ENCODE data around the gene UBE2C.
"Not testable (repeated sequence)": the region's sequence is repeated elsewhere in the genome, so short reads cannot be mapped to it uniquely, and the experiment has no call there.

The UBE2C gene

DNA sequence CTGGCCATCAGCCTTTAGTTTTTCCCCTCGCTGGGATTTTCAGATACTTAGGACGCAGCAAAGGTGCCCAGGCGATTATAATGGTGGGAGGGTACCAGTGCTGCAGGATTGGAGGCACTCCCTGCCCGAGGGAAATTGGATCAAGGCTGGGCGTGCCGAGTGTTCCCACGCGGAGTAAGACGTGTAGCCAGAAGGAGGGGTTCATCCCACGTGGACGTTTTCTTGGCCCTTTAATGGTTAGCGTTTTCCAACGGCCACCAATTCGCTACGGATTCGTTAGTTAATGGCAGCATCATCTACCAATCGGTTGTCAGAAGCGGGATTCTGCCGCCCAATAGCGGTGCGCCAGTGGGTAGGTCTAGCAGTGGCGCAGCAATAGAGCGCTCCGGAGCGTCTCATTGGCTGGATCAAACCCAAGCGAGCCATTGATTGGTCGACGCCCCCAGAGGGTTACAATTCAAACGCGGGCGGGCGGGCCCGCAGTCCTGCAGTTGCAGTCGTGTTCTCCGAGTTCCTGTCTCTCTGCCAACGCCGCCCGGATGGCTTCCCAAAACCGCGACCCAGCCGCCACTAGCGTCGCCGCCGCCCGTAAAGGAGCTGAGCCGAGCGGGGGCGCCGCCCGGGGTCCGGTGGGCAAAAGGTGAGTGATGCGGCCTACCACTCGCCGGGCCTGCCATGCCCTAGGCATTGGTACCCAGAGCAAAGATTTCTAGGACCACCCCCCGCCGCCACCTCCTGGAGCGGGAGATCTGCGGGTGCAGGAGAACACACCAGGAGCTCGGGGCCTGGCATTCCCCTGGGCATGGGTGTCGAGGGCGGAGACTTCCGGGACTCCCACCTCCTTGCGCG lies at the start of gene UBE2C:
UBE2C (plus strand) TSS at position 488 of the 849 bp plus-strand sequence; CDS start at position 540, 52 bp downstream.
- DNase-seq: peak; percentile 87 to 94

DNA sequence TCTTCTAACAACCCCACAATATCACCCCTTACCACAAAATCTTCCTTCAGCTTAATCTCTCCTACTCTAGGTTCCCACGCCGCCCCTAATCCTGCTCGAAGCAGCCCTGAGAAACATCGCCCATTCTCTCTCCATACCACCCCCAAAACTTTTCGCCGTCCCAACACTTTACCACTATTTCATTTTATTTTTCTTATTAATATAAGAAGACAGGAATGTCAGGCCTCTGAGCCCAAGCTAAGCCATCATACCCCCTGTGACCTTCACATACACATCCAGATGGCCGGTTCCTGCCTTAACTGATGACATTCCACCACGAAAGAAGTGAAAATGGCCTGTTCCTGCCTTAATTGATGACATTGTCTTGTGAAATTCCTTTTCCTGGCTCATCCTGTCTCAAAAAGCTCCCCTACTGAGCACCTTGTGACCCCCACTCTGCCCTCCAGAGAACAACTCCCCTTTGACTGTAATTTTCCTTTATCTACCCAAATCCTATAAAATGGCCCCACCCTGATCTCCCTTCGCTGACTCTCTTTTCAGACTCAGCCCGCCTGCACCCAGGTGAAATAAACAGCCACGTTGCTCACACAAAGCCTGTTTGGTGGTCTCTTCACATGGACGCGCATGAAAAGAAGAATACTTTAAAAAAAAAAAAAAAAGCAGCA lies 47.7 kb upstream of the UBE2C start:
- not testable (repeated sequence) for DNase-seq

DNA sequence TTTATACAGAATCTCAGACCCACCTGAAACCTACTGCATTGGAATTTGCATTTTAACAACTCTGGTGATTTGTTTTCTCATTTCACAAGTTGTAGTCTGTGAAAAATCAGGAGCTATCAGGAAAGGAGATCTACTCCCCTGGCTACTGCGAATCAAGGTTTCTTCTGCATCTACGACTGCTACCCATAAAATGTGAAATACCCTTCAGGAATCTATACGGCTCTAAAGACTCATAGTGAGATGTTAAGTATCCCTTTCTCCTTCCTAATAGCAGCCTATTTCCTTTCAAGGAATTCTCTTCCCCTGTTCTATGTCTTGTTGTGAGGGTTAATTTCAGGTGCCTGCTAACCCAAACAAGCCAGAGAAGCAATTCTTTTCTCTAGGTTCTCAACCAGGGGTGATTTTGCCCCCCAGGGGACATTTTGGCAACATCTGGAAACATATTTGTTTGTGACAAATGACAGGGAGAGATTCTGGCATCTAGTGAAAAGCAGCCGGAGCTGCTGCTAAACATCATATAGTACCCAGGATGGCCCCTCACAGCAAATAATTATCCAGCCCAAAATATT lies 47.1 kb upstream of the UBE2C start:
- no peak for DNase-seq

DNA sequence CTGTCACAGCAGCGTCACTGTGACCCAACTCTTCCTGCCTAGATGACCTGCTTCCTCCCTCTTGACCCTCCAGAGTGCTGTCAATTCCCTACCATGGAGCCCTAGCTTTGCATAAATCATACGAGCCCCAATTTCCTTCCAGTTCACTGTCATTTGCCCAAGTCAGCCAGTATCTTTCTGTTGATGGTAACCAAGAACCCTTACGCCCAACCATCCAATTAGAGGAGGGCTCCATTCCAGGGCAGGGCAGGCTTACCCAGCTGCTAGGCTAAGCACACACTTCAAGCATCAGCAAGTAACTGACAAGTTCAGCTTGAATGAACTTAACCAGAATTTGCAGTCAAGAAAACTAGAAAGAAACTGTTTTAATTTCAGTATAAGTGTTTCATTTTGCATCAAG lies 46.5 kb upstream of the UBE2C start:
- DNase-seq: no peak

DNA sequence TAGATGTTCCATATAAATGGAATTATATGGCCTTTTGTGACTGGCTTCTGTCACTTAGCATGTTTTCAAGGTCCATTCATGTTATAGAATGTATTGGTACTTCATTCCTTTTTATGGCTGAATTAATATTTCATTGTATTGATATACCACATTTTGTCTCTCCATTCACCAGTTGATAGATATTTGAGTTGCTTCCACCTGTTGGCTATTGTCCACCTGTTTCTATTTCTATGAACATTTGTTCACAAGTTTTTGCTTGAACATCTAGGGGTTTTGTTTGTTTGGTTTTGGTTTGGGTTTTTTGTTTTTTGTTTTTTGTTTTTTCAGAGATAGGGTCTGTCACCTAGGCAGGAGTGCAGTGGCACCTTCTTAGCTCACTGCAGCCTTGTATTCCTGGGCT lies 44.0 kb upstream of the UBE2C start:
- no peak for DNase-seq

DNA sequence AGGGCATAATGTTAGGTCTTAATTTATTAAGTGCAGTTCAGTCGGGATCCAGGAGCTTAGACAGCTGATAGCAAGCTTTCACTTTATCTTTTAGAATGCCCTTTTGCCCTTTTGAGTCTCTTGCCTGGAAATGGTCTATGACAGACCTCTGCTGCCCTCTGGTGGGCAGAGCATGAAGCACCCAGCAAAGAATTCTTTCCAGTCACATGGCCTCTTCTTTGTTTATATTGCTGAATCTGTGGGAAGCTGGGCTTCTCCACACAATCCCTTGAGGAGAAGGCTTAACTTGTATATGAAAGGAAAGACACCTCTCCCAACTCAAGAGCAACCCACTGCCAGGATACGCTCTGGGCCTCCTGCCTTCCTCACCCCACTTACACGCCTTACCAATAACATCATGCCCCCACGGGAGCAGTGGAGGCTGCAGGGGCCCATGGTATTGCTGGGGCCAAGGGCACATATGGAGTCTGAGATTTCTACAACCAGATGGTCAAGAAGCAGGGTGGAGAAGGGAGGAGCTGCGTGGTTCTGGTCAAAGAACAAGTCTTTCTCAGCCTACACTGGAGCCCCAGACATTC lies 41.2 kb upstream of the UBE2C start:
- peak; percentile 72 to 78 for DNase-seq

DNA sequence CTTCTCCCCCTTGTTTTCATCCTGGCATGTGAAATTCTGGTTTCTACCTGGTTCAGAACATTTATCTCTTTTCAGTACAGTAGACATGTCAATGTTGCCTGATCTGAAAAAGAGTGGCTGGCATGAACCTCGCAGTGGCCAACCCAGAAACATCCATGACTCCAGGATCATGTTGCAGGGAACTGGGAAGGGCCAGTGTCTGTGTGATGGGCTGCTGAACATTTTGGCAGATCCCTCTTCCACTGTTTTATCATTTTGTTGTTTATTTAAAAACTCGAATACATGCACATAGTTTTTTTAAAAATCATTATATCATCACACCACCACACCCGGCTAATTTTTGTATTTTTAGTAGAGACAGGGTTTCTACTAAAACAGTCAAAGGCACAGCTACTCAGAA lies 39.8 kb upstream of the UBE2C start:
- DNase-seq: no peak

DNA sequence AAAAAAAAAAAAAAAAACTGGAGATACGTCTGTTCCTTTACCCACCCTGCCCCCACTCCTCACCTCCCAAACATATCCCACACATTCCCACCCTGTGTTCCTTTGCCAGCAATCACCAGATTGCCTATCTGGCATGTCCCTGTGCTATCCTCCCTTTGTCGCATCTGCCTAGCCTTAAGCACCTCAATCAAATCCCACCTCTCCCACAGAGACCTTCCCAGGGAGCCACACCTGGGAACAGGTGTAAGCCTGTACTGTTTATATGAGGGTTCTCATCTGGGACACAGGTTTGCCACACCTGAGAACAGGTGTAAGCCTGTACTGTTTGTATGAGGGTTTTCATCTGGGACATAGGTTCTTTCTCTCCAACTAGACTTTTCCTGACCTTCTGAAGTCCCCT lies 37.5 kb upstream of the UBE2C start:
- DNase-seq: no peak

DNA sequence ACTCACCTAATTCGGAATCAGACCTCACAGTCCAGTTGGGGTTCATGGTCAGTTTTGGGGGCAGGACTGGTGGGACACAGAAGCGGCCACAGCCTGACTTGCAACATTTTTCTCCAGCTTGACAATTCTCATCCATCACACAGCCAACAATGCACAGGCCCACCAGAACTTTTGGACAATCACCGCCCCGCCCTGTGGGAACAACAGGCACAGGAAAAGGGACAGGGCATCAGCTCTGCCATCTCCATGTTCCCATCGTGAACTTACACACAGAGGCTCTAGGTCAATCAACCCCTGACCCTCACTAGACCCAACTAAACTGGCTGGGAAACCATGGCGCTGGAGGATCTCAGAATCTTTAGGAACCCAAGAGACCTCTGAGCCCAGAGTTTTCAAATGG lies 37.0 kb upstream of the UBE2C start:
- DNase-seq: no peak

DNA sequence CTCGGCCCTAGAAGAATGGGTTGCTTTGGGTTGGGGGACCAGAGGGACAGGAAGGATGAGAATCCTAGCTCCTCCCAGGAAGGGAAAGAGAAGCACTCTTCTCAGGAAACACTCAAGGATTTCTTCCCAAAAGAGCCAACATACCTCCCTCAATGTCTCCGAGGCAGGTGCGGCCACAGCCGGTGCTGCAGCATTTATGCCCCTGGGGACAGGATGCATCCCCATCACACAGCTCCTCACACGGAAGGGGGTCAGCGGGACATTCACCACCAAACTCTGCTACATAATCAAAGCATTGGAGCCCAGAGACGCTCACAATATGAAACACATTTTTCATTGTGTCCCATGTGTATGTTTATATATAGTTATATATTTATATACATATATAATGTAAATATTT lies 35.5 kb upstream of the UBE2C start:
- no peak for DNase-seq

DNA sequence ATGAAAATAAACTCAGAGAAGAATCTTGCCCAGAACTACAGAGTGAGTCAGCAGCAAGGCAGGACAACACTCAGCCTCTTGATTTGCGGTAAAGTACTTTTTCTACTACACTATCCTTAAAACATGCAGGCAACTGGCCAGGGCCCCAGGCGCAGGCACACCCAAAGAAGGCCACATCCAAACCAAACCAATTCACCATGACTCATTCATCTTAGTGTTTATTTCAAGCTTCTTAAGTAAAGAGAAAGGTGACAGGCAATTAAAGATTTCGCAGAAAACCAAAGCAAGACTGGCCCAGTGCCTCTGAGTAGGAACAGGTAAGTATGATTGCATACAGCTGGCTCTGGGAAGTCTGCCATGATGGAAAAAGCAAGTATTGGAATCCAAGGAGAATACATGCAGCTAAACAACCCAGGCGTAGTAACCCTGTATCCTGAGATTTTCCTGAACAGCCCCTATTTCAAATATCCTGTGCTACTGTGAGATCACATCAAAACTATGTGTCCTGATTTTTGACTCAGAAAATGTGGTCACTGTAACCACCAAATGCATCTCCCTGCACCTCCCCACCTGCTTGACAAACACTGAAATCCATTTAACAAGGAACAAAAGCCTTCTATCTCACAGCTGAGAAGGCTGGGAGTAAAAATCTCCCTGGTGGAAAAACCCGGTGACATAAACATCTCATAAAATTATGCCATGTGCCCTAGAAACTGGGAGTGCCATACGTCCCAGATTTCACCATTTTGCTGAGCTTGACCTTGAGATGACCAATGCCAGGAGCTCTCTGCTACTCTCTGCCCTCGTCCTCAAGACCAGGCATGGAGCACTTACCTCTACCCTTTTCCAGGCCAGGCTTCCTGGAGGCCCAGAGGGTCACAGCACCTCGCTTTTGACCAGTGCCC lies 33.2 kb upstream of the UBE2C start:
- no peak for DNase-seq

DNA sequence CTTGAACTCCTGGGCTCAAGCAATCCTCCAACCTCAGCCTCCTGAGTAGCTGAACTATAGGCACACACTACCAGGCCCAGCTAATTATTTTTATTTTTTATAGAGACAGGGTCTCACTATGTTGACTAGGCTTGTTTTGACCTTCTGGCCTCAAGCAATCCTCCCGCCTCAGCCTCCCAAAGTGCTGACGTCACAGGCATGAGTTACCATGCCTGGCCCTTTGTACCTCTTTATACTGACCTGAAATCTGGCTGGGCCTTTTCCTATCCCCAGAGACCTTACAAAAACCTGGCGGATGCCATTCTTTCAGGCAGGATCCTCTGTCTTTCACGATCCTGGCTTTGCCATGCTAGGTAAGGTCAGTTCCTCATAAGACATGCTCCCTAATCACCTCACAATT lies 32.3 kb upstream of the UBE2C start:
- DNase-seq: no peak

DNA sequence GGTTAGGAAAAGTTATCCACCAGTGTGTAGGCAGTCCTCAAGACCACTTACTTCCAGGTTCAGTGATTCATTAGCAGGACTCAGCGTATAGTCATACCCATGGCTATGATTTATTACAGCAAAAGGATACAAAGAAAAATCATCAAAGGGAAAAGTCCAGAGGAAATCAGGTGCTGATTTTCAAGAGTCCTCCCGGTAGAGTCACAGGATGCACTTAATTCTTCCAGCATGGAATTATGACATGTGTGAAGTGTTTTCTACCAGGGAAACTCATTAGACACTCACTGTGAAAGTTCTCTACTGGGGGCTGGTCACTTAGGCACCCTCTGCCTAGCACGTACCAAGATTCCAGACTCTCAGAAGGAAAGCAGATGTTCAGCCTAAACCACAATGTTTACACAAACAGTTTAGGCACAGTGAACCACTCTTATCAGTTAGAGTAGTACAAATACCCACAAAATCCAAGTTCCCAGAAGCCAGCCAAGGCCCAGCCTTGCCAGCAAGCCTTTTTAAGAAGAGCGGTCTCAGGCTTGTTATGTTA lies 31.0 kb upstream of the UBE2C start:
- no peak for DNase-seq

DNA sequence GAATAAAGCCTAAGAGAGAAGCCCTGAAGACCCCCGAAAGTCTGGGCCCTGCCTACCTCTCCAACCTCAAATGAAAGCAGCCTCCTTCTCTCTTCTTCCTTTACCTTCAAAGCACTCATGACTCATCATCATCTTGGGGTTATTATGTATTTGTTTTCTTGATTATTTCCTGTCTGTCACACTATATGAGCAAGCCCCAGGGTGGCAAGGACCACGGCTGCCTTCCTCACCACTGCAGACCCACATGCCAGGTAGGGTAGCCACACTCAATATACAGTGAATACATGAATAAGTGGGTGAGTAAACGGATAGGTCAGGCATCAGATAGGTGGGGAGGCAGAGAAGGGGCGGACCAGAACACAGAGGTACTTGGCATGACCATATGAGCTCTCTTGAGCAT lies 29.6 kb upstream of the UBE2C start:
- peak in 1 of 2 experiments; percentile 5 for DNase-seq

DNA sequence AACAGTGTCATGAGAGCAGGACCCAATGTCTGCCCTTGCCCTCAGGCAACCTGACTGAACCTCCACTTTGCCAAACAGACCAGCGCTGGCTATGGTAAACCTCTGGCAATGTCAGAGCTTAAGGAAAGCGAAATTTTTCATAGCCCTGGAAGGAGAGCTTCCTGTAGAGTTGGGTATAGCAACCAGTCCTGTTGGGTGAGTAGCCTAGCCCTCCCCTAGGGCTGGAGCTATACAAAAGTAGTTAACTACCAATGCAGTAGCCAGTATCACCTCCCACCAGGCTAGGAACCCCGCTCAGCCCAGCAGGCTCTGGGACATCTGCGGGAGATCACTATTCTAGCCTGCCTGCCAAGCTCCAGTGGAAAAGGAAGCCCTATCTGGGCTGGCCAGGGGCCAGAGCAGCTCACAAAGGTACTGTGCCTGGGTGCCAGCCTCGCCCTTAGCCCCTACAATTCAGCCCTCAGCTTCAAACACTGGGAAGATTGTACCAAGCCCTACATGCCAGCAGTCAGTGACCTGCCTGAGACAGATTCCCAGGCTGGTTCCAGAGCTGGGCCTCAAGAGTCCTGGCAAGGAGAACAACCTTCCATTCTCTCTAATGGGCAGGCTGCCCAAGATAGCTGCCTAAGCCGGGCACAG lies 28.7 kb upstream of the UBE2C start:
- DNase-seq: no peak

DNA sequence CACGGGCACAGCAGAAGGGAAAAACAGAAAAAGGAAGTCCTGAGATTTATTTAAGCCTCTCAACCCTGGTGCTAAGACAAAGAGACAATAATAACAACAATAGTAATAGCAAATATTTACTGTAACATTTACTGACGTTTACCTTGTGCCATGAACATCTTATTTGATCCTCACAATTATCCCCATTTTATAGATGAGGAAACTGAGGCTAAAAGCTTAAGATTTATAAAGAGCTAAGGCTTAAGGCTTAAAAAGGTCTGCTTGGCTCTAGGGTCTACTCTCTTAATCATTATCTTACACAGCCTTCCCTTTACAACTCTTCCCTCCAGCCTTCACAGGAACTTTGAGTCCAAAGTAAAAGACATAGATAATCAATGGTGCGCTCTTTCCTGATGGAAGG lies 24.1 kb upstream of the UBE2C start:
- no peak for DNase-seq

DNA sequence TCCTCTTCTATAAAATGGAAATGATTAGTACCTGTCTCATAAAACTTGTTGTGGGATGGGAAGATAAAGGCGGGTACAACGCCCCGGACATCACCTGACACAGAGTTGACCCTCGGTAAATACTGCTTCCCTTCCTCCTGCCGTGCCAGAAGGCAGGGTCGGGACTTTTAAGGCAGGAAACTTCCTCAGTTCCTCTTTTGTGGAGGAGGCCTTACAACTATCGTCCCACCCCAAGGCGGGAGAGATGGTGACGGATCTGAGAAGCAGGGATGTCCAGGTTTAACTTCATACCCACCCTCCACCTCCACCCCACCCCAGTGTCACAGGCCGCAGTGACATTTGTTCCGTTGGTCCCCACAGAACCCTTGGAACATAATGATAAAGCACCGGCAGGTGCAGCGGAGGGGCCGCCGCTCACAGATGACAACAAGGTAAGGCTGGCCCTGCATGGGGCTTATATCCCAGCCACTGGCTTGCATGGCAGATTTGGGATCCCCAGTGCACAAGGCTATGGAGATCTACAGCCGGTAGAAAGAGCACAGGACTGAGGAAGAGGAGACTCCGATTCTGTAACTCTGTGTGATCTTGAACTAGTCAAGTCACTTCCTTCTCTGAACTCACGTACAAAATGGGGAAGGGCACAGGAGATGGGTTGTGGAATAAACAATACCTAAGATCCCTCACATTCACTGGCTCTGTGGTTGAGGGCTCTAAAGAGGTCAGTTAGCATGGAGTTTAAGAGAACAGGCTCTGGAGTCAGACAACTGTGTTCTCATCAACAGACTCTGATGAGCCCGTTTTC lies 19.9 kb upstream of the UBE2C start:
- DNase-seq: no peak

DNA sequence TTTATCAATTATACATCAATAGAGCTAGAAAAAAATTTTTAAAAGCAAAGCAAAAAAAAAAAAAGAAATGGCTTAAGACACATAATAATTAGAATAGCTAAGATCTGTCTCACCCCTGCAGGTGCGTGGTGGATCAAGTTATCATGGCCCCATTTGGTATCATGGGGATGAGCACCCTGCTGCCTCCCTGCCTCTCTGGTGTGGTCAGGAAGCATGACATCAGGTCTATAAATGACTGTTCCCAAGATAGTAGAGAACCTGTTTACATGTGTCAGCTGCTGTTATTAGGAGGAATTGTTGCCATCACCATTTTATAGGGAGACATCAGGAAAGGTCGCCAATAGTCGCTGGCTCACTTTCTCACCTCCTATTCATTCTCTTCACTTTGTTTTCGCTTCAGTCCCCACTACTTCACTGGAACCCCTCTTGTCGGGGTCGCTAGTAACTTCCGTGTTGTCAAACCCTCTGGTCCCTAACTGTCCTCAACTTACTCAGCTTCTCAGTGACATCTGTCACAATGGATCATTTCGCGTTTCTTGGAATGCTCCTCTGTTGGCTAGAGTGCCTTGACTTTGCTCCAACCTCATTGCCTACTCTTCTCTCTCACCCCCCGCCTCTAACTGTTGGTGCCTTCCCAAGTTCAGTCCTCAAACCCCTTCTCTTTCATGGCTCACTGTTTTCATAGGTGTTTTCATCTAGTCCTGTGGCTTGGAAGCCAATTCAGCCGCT lies 15.9 kb upstream of the UBE2C start:
- DNase-seq: no peak

DNA sequence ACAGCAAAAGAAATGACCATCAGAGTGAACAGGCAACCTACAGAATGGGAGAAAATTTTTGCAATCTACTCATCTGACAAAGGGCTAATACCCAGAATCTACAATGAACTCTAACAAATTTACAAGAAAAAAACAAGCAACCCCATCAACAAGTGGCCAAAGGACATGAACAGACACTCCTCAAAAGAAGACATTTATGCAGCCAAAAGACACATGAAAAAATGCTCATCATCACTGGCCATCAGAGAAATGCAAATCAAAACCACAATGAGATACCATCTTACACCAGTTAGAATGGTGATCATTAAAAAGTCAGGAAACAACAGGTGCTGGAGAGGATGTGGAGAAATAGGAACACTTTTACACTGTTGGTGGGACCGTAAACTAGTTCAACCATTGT lies 14.9 kb upstream of the UBE2C start:
- not testable (repeated sequence) for DNase-seq

DNA sequence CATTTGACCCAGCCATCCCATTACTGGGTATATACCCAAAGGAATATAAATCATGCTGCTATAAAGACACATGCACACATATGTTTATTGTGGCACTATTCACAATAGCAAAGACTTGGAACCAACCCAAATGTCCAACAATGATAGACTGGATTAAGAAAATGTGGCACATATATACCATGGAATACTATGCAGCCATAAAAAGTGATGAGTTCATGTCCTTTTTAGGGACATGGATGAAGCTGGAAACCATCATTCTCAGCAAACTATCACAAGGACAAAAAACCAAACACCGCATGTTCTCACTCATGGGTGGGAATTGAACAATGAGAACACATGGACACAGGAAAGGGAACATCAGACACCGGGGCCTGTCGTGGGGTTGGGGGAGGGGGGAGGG lies 14.5 kb upstream of the UBE2C start:
- DNase-seq: not testable (repeated sequence)

Data from stimulated activated CD4-positive, alpha-beta T cell treated with anti-CD3 and anti-CD28 coated beads, Interleukin-4, amount 100 ng/mL, for 4 hours (primary cell).